Endothelial cell of umbilical vein (primary cell): ENCODE measurements around the gene CDC42EP4.

ENCODE experiments used
- CTCF ChIP-seq, 2 donors: IDR thresholded peaks; 1 replicate in 1 of 2; 2 replicates in 1 of 2; pipeline ENCODE4 v1.5.1; 2011; ENCODE audit warnings: low read length in 2 of 2, mild to moderate bottlenecking in 2 of 2, moderate library complexity in 2 of 2, control low read depth in 1 of 2, inconsistent platforms in 1 of 2, low read depth in 1 of 2; ENCODE audit not compliant: insufficient read depth in 1 of 2; ENCODE audit errors: extremely low read depth in 1 of 2
- POLR2A ChIP-seq: IDR thresholded peaks from 2 replicates; pipeline ENCODE4 v1.6.1; 2012; ENCODE audit warnings: low read depth, mild to moderate bottlenecking, control low read depth, low read length
- POLR2AphosphoS5 ChIP-seq: IDR thresholded peaks from 2 replicates; pipeline ENCODE4 v1.6.1; 2012; ENCODE audit warnings: low read depth, mild to moderate bottlenecking, control low read depth, low read length, moderate library complexity; ENCODE audit not compliant: insufficient read depth

- TF ChIP-seq CTCF (IDR thresholded peaks at IDR 0.05; ENCODE audit: extremely low read depth in 1 of 2, insufficient read depth in 1 of 2, low read depth in 1 of 2, low read length in 2 of 2) = no peak
- TF ChIP-seq POLR2AphosphoS5 = no peak
- no peak for TF ChIP-seq POLR2A
These were observed 11.4 kb downstream of the CDC42EP4 start for GRCh38 chr17:73300392-73300791.
